HCT116 (cell line): ENCODE data around the gene EXOSC3. TPM values are rescaled to one million over a fixed set of nuclear protein-coding genes. Genes with fewer than 3 reads are reported as not detected.
"Not testable (repeated sequence)": the region's sequence is repeated elsewhere in the genome, so short reads cannot be mapped to it uniquely, and the experiment has no call there.

Experiments used
- ATAC-seq: fragments of 200-7000 bp; cut with Tn5 transposase; 2 replicates; pipeline ENCODE4 v1.9.1; 2020; ENCODE audit warnings: mild to moderate bottlenecking, moderate library complexity
- BruUV-seq: library from RNA; stranded (reverse); fragments of 400-500 nt; replicated peaks from 2 replicates; lab custom pipeline; 2021; lab: Mats Ljungman, UMichigan
- CTCF ChIA-PET: fragments of 300-600 bp; sonication (Branson Sonifier 250); formaldehyde crosslinking; loops from one replicate; lab custom pipeline; 2021; ENCODE audit warnings: antibody characterized with exemption; lab: Charles Lee
- POLR2A ChIA-PET: fragments of 300-600, 350-600 bp; sonication (Branson Sonifier 250); formaldehyde crosslinking; loops from one replicate; lab custom pipeline; 2021; ENCODE audit warnings: antibody characterized with exemption; lab: Charles Lee
- RAD21 ChIA-PET, 2 experiments: fragments of 300-600 bp; sonication (Branson Sonifier 250); formaldehyde crosslinking; loops; one replicate each; lab custom pipeline; 2023; ENCODE audit warnings: low total read pairs in 2 of 2; ENCODE audit not compliant: uncharacterized antibody in 2 of 2, unreplicated experiment in 2 of 2, low non-redundant PET in 1 of 2; lab: Charles Lee
- DNase-seq: peaks from one replicate; pipeline ENCODE4 v3.0.0-alpha.2; 2010; ENCODE audit warnings: low read depth, low spot score
- H2AFZ ChIP-seq: fragments of 200-600 bp; shearing (Covaris generic), sonication (generic); 2 replicates; pipeline ENCODE4 v1.6.1; 2017; ENCODE audit warnings: low read depth, mixed run types, mixed read lengths, antibody characterized with exemption, low read length; ENCODE audit not compliant: poor library complexity, severe bottlenecking
- H3K27ac ChIP-seq: 2 replicates; pipeline ENCODE4 v1.5.1; 2012; ENCODE audit warnings: low read depth, low read length
- H3K27me3 ChIP-seq: fragments of 200-600 bp; sonication (generic); 2 replicates; pipeline ENCODE4 v1.6.1; 2016; ENCODE audit warnings: mixed run types, low read length, mixed read lengths; ENCODE audit not compliant: insufficient read depth
- H3K36me3 ChIP-seq, 2 experiments: fragments of 200-500 bp in 1 of 2; fragments of 200-600 bp in 1 of 2; sonication (Bioruptor generic) in 1 of 2; sonication (generic) in 1 of 2; 2 replicates each; pipeline versions ENCODE4 v1.5.1 to v1.6.1; 2014 to 2016; ENCODE audit warnings: low read length in 2 of 2, inconsistent platforms in 1 of 2, mixed read lengths in 1 of 2, mixed run types in 1 of 2; ENCODE audit not compliant: insufficient read depth in 2 of 2, control insufficient read depth in 1 of 2
- H3K4me1 ChIP-seq, 2 experiments: fragments of 200-600 bp in 1 of 2; sonication (generic) in 1 of 2; 2 replicates each; pipeline versions ENCODE4 v1.5.1 to v1.6.1; 2012 to 2017; ENCODE audit warnings: low read length in 2 of 2, inconsistent platforms in 1 of 2, mild to moderate bottlenecking in 1 of 2, mixed read lengths in 1 of 2, mixed run types in 1 of 2, moderate library complexity in 1 of 2; ENCODE audit not compliant: insufficient read depth in 2 of 2, control insufficient read depth in 1 of 2
- H3K4me2 ChIP-seq: fragments of 200-600 bp; sonication (generic); 2 replicates; pipeline ENCODE4 v1.6.1; 2017; ENCODE audit warnings: mixed run types, low read length, mixed read lengths
- H3K4me3 ChIP-seq, 2 experiments: fragments of 200-600 bp in 1 of 2; sonication (generic) in 1 of 2; replicated peaks in 1 of 2; 2 replicates each; pipeline ENCODE4 v1.5.1; 2011 to 2016; ENCODE audit warnings: low read length in 2 of 2, control low read depth in 1 of 2, low read depth in 1 of 2, mild to moderate bottlenecking in 1 of 2, mixed read lengths in 1 of 2, mixed run types in 1 of 2
- H3K79me2 ChIP-seq: fragments of 200-600 bp; sonication (generic); 2 replicates; pipeline ENCODE4 v1.6.1; 2017; ENCODE audit warnings: mild to moderate bottlenecking, mixed run types, low read length, moderate library complexity, mixed read lengths; ENCODE audit not compliant: insufficient read depth
- H3K9ac ChIP-seq: fragments of 200-600 bp; sonication (generic); 2 replicates; pipeline ENCODE4 v1.6.1; 2016; ENCODE audit warnings: low read length, mixed read lengths
- H3K9me2 ChIP-seq: fragments of 200-600 bp; sonication (generic), shearing (Covaris generic); 2 replicates; pipeline ENCODE4 v1.6.1; 2017; ENCODE audit warnings: mixed run types, mild to moderate bottlenecking, moderate library complexity; ENCODE audit not compliant: insufficient read depth
- H3K9me3 ChIP-seq, 2 experiments: fragments of 200-500 bp in 1 of 2; fragments of 200-600 bp in 1 of 2; sonication (Bioruptor generic) in 1 of 2; sonication (generic) in 1 of 2; 2 replicates each; pipeline ENCODE4 v1.6.1; 2014 to 2017; ENCODE audit warnings: low read length in 2 of 2, mixed read lengths in 2 of 2, inconsistent platforms in 1 of 2, low read depth in 1 of 2, mild to moderate bottlenecking in 1 of 2, mixed run types in 1 of 2, moderate library complexity in 1 of 2; ENCODE audit not compliant: control insufficient read depth in 1 of 2, insufficient read depth in 1 of 2
- H4K20me1 ChIP-seq: fragments of 200-600 bp; sonication (generic), shearing (Covaris generic); 2 replicates; pipeline ENCODE4 v1.6.1; 2017; ENCODE audit warnings: mixed run types, mild to moderate bottlenecking, moderate library complexity; ENCODE audit not compliant: insufficient read depth
- RAD21 ChIP-seq: IDR thresholded peaks from 2 replicates; pipeline ENCODE4 v1.6.1; 2012; ENCODE audit warnings: low read depth, mild to moderate bottlenecking
- intact Hi-C: fragments of 100-400 bp; cut with micrococcal nuclease; formaldehyde crosslinking; loops from 2 replicates; pipeline ENCODE4 v1.10.0; 2022
- total RNA-seq: library from RNA; stranded (reverse); gene quantifications from one replicate; pipeline ENCODE4 v1.2.1, GENCODE V29; 2021; ENCODE audit not compliant: unreplicated experiment

The EXOSC3 gene
- total RNA-seq, 1 experiment from 2014 or later, result 79.6 TPM

GRCh38 chr9:37751704-37752103 lies 33.2 kb downstream of the EXOSC3 start:
- H3K4me2 ChIP-seq, DNase-seq, RAD21 ChIA-PET, CTCF ChIA-PET, H2AFZ ChIP-seq, ATAC-seq, H3K36me3 ChIP-seq, H3K27me3 ChIP-seq, H3K4me3 ChIP-seq, POLR2A ChIA-PET, H4K20me1 ChIP-seq, H3K27ac ChIP-seq, BruUV-seq, H3K9me3 ChIP-seq, H3K9me2 ChIP-seq, H3K79me2 ChIP-seq, H3K9ac ChIP-seq: not testable (repeated sequence)
- intact Hi-C loops, result loop anchor here (10.0 kb wide), 1 partner anchor 103 kb away; no protein-coding TSS in a partner anchor
- H3K4me1 ChIP-seq, result peaks cover 5 to 26% of the 10 kb centered on the region in 2 experiments; a peak in 3 of 4 replicates

- CTCF ChIA-PET, result no interaction called here
- H3K9me2 ChIP-seq, result no peaks in the 10 kb centered on the region
- H3K79me2 ChIP-seq, result peaks cover 9% of the 10 kb centered on the region; the same call in 1 of the 2 replicates
- no peak overlapping the region for H3K4me3 ChIP-seq
- TF ChIP-seq RAD21, result no peak
- peaks cover 5 to 23% of the 10 kb centered on the region in 2 experiments; a peak in 3 of 4 replicates for H3K4me1 ChIP-seq
- intact Hi-C loops, result loop anchor here (10.0 kb wide), 1 partner anchor 104 kb away; no protein-coding TSS in a partner anchor
- H3K27ac ChIP-seq, result no peak overlapping the region
- no TSS peak for BruUV-seq
- H3K4me2 ChIP-seq, result no peak overlapping the region
- RAD21 ChIA-PET, result no interaction called here
- no peaks in the 10 kb centered on the region for H3K36me3 ChIP-seq
- H4K20me1 ChIP-seq, result no peaks in the 10 kb centered on the region
- no peak for DNase-seq
- no peaks in the 10 kb centered on the region for H3K9me3 ChIP-seq
- POLR2A ChIA-PET, result no interaction called here
- no peak overlapping the region for H2AFZ ChIP-seq
- H3K9ac ChIP-seq, result no peak overlapping the region
- no peak for ATAC-seq
- no peaks in the 10 kb centered on the region for H3K27me3 ChIP-seq
Measured at GRCh38 chr9:37751186-37751585, 33.7 kb downstream of the EXOSC3 start.

GRCh38 chr9:37749129-37749528 lies 35.7 kb downstream of the EXOSC3 start:
- Histone ChIP-seq H3K36me3 (no peaks in the 10 kb centered on the region), H3K4me2 (no peak overlapping the region), H3K27me3 (no peaks in the 10 kb centered on the region), H3K9ac (no peak overlapping the region), H3K27ac (no peak overlapping the region), H3K79me2 (no peaks in the 10 kb centered on the region), H3K4me1 (peaks cover 5 to 11% of the 10 kb centered on the region in 2 experiments; a peak in 3 of 4 replicates), H3K9me3 (no peaks in the 10 kb centered on the region), H2AFZ (no peak overlapping the region), H3K4me3 (no peak overlapping the region), H4K20me1 (no peaks in the 10 kb centered on the region), H3K9me2 (no peaks in the 10 kb centered on the region)
- CTCF ChIA-PET, result no interaction called here
- no peak for TF ChIP-seq RAD21
- BruUV-seq, result no TSS peak
- RAD21 ChIA-PET, result no interaction called here
- intact Hi-C loops, result loop anchor here (5.0 to 10.0 kb wide), 2 partner anchors 167 to 264 kb away; partner anchors contain the start of gene POLR1E
- POLR2A ChIA-PET, result no interaction called here
- ATAC-seq (no peak), DNase-seq (no peak)
